PC-9 (cell line): ENCODE data around the gene CDKN3. TPM values are rescaled to one million over a fixed set of nuclear protein-coding genes. Genes with fewer than 3 reads are reported as not detected.

Source experiments
- BruUV-seq: library from RNA; stranded (reverse); fragments of 400-500 nt; replicated peaks from 2 replicates; lab custom pipeline; 2021; lab: Mats Ljungman, UMichigan
- CTCF ChIA-PET: fragments of 300-600 bp; sonication (Branson Sonifier 250); formaldehyde crosslinking; loops from one replicate; lab custom pipeline; 2022; ENCODE audit warnings: antibody characterized with exemption; lab: Charles Lee
- POLR2A ChIA-PET: fragments of 300-600 bp; sonication (Branson Sonifier 250); formaldehyde crosslinking; loops from one replicate; lab custom pipeline; 2022; ENCODE audit warnings: antibody characterized with exemption; ENCODE audit not compliant: unreplicated experiment; lab: Charles Lee
- DNase-seq, 2 experiments: peaks; one replicate each; pipeline versions ENCODE4 v3.0.0 to v3.0.0-alpha.2; 2015 to 2022; ENCODE audit warnings: mixed read lengths in 1 of 2
- H2AFZ ChIP-seq: fragments of 200-600 bp; sonication (generic); 2 replicates; pipeline ENCODE4 v1.8.1; 2017; ENCODE audit warnings: antibody characterized with exemption
- H3F3A ChIP-seq: fragments of 200-600 bp; sonication (generic); 2 replicates; pipeline ENCODE4 v1.8.1; 2017; ENCODE audit warnings: antibody characterized with exemption, mild to moderate bottlenecking, low read depth; ENCODE audit not compliant: insufficient read depth
- H3K27ac ChIP-seq: fragments of 200-600 bp; sonication (generic); 2 replicates; pipeline ENCODE4 v1.6.1; 2016; ENCODE audit warnings: mixed run types
- H3K27me3 ChIP-seq: fragments of 200-600 bp; sonication (generic); 2 replicates; pipeline ENCODE4 v1.6.1; 2016; ENCODE audit warnings: low read depth, mixed run types; ENCODE audit not compliant: insufficient read depth
- H3K36me3 ChIP-seq: fragments of 200-600 bp; sonication (generic); 2 replicates; pipeline ENCODE4 v1.6.1; 2016; ENCODE audit warnings: low read depth, mixed run types
- H3K4me1 ChIP-seq: fragments of 200-600 bp; sonication (generic); replicated peaks from 2 replicates; pipeline ENCODE4 v1.6.1; 2016; ENCODE audit warnings: mixed run types; ENCODE audit not compliant: insufficient read depth
- H3K4me2 ChIP-seq: fragments of 200-600 bp; sonication (generic); 2 replicates; pipeline ENCODE4 v1.6.1; 2017; ENCODE audit warnings: mixed run types
- H3K4me3 ChIP-seq: fragments of 200-600 bp; sonication (generic); 2 replicates; pipeline ENCODE4 v1.6.1; 2016; ENCODE audit warnings: mixed run types
- H3K79me2 ChIP-seq: fragments of 200-600 bp; sonication (generic); 2 replicates; pipeline ENCODE4 v1.6.1; 2017; ENCODE audit warnings: low read depth, mixed run types
- H3K9me2 ChIP-seq: fragments of 200-600 bp; sonication (generic); 2 replicates; pipeline ENCODE4 v1.8.1; 2017; ENCODE audit warnings: mild to moderate bottlenecking; ENCODE audit not compliant: insufficient read depth
- H3K9me3 ChIP-seq: fragments of 200-600 bp; sonication (generic); 2 replicates; pipeline ENCODE4 v1.8.1; 2016; ENCODE audit warnings: low read depth; ENCODE audit not compliant: insufficient read depth
- H4K20me1 ChIP-seq: fragments of 200-600 bp; sonication (generic); 2 replicates; pipeline ENCODE4 v1.8.1; 2017; ENCODE audit not compliant: insufficient read depth
- CTCF ChIP-seq: fragments of 200-600 bp; sonication (generic); conservative IDR thresholded peaks from 2 replicates; pipeline ENCODE4 v1.6.1; 2017; ENCODE audit warnings: mixed run types, antibody characterized with exemption, mild to moderate bottlenecking, moderate library complexity
- EZH2 ChIP-seq: fragments of 200-600 bp; sonication (generic); IDR thresholded peaks from 2 replicates; pipeline ENCODE4 v1.8.0; 2017; ENCODE audit warnings: antibody characterized with exemption, low read depth
- intact Hi-C: fragments of 100-400 bp; cut with micrococcal nuclease; formaldehyde crosslinking; loops from one replicate; pipeline ENCODE4 v1.10.0; 2022; ENCODE audit not compliant: unreplicated experiment
- total RNA-seq: library from RNA; stranded (reverse); gene quantifications from 2 replicates; pipeline ENCODE4 v1.2.3, GENCODE V29; 2021

Gene CDKN3
- total RNA-seq, 1 experiment from 2014 or later, result 105 TPM

GRCh38 chr14:54362089-54362504, 34.7 kb upstream of the CDKN3 start:
- no peak overlapping the region for H3K27ac ChIP-seq
- H4K20me1 ChIP-seq, result no peaks in the 10 kb centered on the region
- H3K4me3 ChIP-seq, result no peak overlapping the region
- no peak overlapping the region for H2AFZ ChIP-seq
- H3K9me2 ChIP-seq, result 0 out of 2 replicates have a peak, but pooled peaks cover 3% of the 10 kb centered on the region
- no peaks in the 10 kb centered on the region; the same call in 1 of the 2 replicates for H3F3A ChIP-seq
- no peaks in the 10 kb centered on the region for H3K36me3 ChIP-seq
- H3K9me3 ChIP-seq, result no peaks in the 10 kb centered on the region
- ChIA-PET CTCF (no interaction called here), POLR2A (no interaction called here)
- DNase-seq, result no peak
- H3K27me3 ChIP-seq, result no peaks in the 10 kb centered on the region
- H3K4me1 ChIP-seq, result 0 out of 2 replicates have a peak, but pooled peaks cover 7% of the 10 kb centered on the region
- H3K4me2 ChIP-seq, result no peak overlapping the region
- TF ChIP-seq EZH2, result no peak
- no peak for TF ChIP-seq CTCF
- no TSS peak for BruUV-seq
- no peaks in the 10 kb centered on the region for H3K79me2 ChIP-seq
- intact Hi-C loops, result loop anchor here (10.0 kb wide), 1 partner anchor 533 kb away; no protein-coding TSS in a partner anchor

GRCh38 chr14:54362759-54363437, 33.9 kb upstream of the CDKN3 start:
- intact Hi-C loops, result loop anchor here (10.0 kb wide), 1 partner anchor 532 kb away; no protein-coding TSS in a partner anchor
- DNase-seq, result no peak
- Histone ChIP-seq H4K20me1 (no peaks in the 10 kb centered on the region), H3K27me3 (no peaks in the 10 kb centered on the region), H2AFZ (no peak overlapping the region), H3F3A (no peaks in the 10 kb centered on the region; the same call in 1 of the 2 replicates), H3K27ac (no peak overlapping the region), H3K36me3 (no peaks in the 10 kb centered on the region), H3K9me2 (0 out of 2 replicates have a peak, but pooled peaks cover 3% of the 10 kb centered on the region), H3K4me3 (no peak overlapping the region), H3K4me2 (no peak overlapping the region), H3K79me2 (no peaks in the 10 kb centered on the region), H3K9me3 (no peaks in the 10 kb centered on the region), H3K4me1 (0 out of 2 replicates have a peak, but pooled peaks cover 7% of the 10 kb centered on the region)
- CTCF ChIA-PET, result no interaction called here
- no TSS peak for BruUV-seq
- POLR2A ChIA-PET, result interaction anchor here (0.6 kb wide), 1 partner anchor 51 kb away, joined by 3 read pairs; no protein-coding TSS in a partner anchor
- TF ChIP-seq EZH2, result no peak
- TF ChIP-seq CTCF, result no peak

- no peaks in the 10 kb centered on the region for H3K9me2 ChIP-seq
- H3K36me3 ChIP-seq, result no peaks in the 10 kb centered on the region
- CTCF ChIA-PET, result no interaction called here
- DNase-seq, result peak in 1 of 2 experiments; percentile 53
- no peaks in the 10 kb centered on the region; the same call in 1 of the 2 replicates for H3F3A ChIP-seq
- H3K9me3 ChIP-seq, result no peaks in the 10 kb centered on the region
- no peaks in the 10 kb centered on the region for H4K20me1 ChIP-seq
- H3K4me2 ChIP-seq, result no peak overlapping the region
- H3K4me3 ChIP-seq, result no peak overlapping the region
- no peak overlapping the region for H3K27ac ChIP-seq
- no peak overlapping the region for H2AFZ ChIP-seq
- no peaks in the 10 kb centered on the region for H3K79me2 ChIP-seq
- POLR2A ChIA-PET, result no interaction called here
- 0 out of 2 replicates have a peak, but pooled peaks cover 7% of the 10 kb centered on the region for H3K4me1 ChIP-seq
- BruUV-seq, result no TSS peak
- intact Hi-C loops, result loop anchor here (5.0 to 10.0 kb wide), 3 partner anchors 58 to 530 kb away; no protein-coding TSS in a partner anchor
- TF ChIP-seq EZH2 (no peak), CTCF (no peak)
- H3K27me3 ChIP-seq, result no peaks in the 10 kb centered on the region
Observed at GRCh38 chr14:54364555-54365415, 32.0 kb upstream of the CDKN3 start.
